Measurements from ENCODE around the gene DTX4.

The DTX4 gene

GRCh38 chr11:59184691-59185339 is 12.9 kb downstream of the DTX4 start:
- H3K4me3 ChIP-seq (ENCODE audit: low read length) = no peak overlapping the region
- H3K4me1 ChIP-seq (ENCODE audit: control insufficient read depth, insufficient read depth, low read length) = peaks cover 65% of the 10 kb centered on the region
- H3K36me3 ChIP-seq (ENCODE audit: control insufficient read depth, insufficient read depth, low read length, severe bottlenecking) = peaks cover 19% of the 10 kb centered on the region

GRCh38 chr11:59185386-59185945 is 13.5 kb downstream of the DTX4 start:
- Histone ChIP-seq H3K9me3 (ENCODE audit: control insufficient read depth, low read length) (no peaks in the 10 kb centered on the region), H3K27me3 (replicated peaks; ENCODE audit: control insufficient read depth, insufficient read depth, low read length) (no peaks in the 10 kb centered on the region), H3K4me3 (ENCODE audit: low read length) (peak overlapping the region; percentile 12), H3K9ac (ENCODE audit: low read length) (peak overlapping the region; percentile 52), H3K4me1 (ENCODE audit: control insufficient read depth, insufficient read depth, low read length) (peaks cover 71% of the 10 kb centered on the region), H3K36me3 (ENCODE audit: control insufficient read depth, insufficient read depth, low read length, severe bottlenecking) (peaks cover 22% of the 10 kb centered on the region)
- DNase-seq (ENCODE audit: low read depth) = peak; percentile 57

More at GRCh38 chr11:59184691-59185339, 12.9 kb downstream of the DTX4 start:
- no peak for DNase-seq (ENCODE audit: low read depth)
- Histone ChIP-seq H3K9me3 (ENCODE audit: control insufficient read depth, low read length) (no peaks in the 10 kb centered on the region), H3K27me3 (replicated peaks; ENCODE audit: control insufficient read depth, insufficient read depth, low read length) (no peaks in the 10 kb centered on the region), H3K9ac (ENCODE audit: low read length) (no peak overlapping the region)

GRCh38 chr11:59186130-59186594 is 14.2 kb downstream of the DTX4 start:
- H3K36me3 ChIP-seq (ENCODE audit: control insufficient read depth, insufficient read depth, low read length, severe bottlenecking) = peaks cover 29% of the 10 kb centered on the region
- peaks cover 72% of the 10 kb centered on the region for H3K4me1 ChIP-seq (ENCODE audit: control insufficient read depth, insufficient read depth, low read length)
- H3K27me3 ChIP-seq (replicated peaks; ENCODE audit: control insufficient read depth, insufficient read depth, low read length) = no peaks in the 10 kb centered on the region
- no peaks in the 10 kb centered on the region for H3K9me3 ChIP-seq (ENCODE audit: control insufficient read depth, low read length)
- peak; percentile 26 for DNase-seq (ENCODE audit: low read depth)
- H3K9ac ChIP-seq (ENCODE audit: low read length) = peak overlapping the region; percentile 52
- peak overlapping the region; percentile 12 for H3K4me3 ChIP-seq (ENCODE audit: low read length)

GRCh38 chr11:59187035-59187434 is 15.1 kb downstream of the DTX4 start:
- H3K4me3 ChIP-seq (ENCODE audit: low read length) = no peak overlapping the region
- no peaks in the 10 kb centered on the region for H3K27me3 ChIP-seq (replicated peaks; ENCODE audit: control insufficient read depth, insufficient read depth, low read length)
- peak overlapping the region; percentile 1 for H3K9ac ChIP-seq (ENCODE audit: low read length)
- DNase-seq (ENCODE audit: low read depth) = no peak
- peaks cover 32% of the 10 kb centered on the region for H3K36me3 ChIP-seq (ENCODE audit: control insufficient read depth, insufficient read depth, low read length, severe bottlenecking)
- no peaks in the 10 kb centered on the region for H3K9me3 ChIP-seq (ENCODE audit: control insufficient read depth, low read length)
- peaks cover 72% of the 10 kb centered on the region for H3K4me1 ChIP-seq (ENCODE audit: control insufficient read depth, insufficient read depth, low read length)

GRCh38 chr11:59187587-59187986 is 15.7 kb downstream of the DTX4 start:
- H3K9ac ChIP-seq (ENCODE audit: low read length) = peak overlapping the region; percentile 1
- no peak overlapping the region for H3K4me3 ChIP-seq (ENCODE audit: low read length)
- H3K27me3 ChIP-seq (replicated peaks; ENCODE audit: control insufficient read depth, insufficient read depth, low read length) = no peaks in the 10 kb centered on the region
- peaks cover 32% of the 10 kb centered on the region for H3K36me3 ChIP-seq (ENCODE audit: control insufficient read depth, insufficient read depth, low read length, severe bottlenecking)
- DNase-seq (ENCODE audit: low read depth) = peak; percentile 75
- H3K4me1 ChIP-seq (ENCODE audit: control insufficient read depth, insufficient read depth, low read length) = peaks cover 72% of the 10 kb centered on the region
- H3K9me3 ChIP-seq (ENCODE audit: control insufficient read depth, low read length) = no peaks in the 10 kb centered on the region

GRCh38 chr11:59188954-59189353 is 17.0 kb downstream of the DTX4 start:
- Histone ChIP-seq H3K4me1 (ENCODE audit: control insufficient read depth, insufficient read depth, low read length) (peaks cover 66% of the 10 kb centered on the region), H3K36me3 (ENCODE audit: control insufficient read depth, insufficient read depth, low read length, severe bottlenecking) (peaks cover 38% of the 10 kb centered on the region), H3K9ac (ENCODE audit: low read length) (peak overlapping the region; percentile 26), H3K4me3 (ENCODE audit: low read length) (no peak overlapping the region), H3K27me3 (replicated peaks; ENCODE audit: control insufficient read depth, insufficient read depth, low read length) (no peaks in the 10 kb centered on the region), H3K9me3 (ENCODE audit: control insufficient read depth, low read length) (no peaks in the 10 kb centered on the region)
- no peak for DNase-seq (ENCODE audit: low read depth)

GRCh38 chr11:59189986-59190385 is 18.1 kb downstream of the DTX4 start:
- peak overlapping the region; percentile 64 for H3K9ac ChIP-seq (ENCODE audit: low read length)
- no peaks in the 10 kb centered on the region for H3K9me3 ChIP-seq (ENCODE audit: control insufficient read depth, low read length)
- H3K27me3 ChIP-seq (replicated peaks; ENCODE audit: control insufficient read depth, insufficient read depth, low read length) = no peaks in the 10 kb centered on the region
- DNase-seq (ENCODE audit: low read depth) = no peak
- no peak overlapping the region for H3K4me3 ChIP-seq (ENCODE audit: low read length)
- peaks cover 49% of the 10 kb centered on the region for H3K36me3 ChIP-seq (ENCODE audit: control insufficient read depth, insufficient read depth, low read length, severe bottlenecking)
- H3K4me1 ChIP-seq (ENCODE audit: control insufficient read depth, insufficient read depth, low read length) = peaks cover 56% of the 10 kb centered on the region

- Histone ChIP-seq H3K36me3 (ENCODE audit: control insufficient read depth, insufficient read depth, low read length, severe bottlenecking) (peaks cover 60% of the 10 kb centered on the region), H3K27me3 (replicated peaks; ENCODE audit: control insufficient read depth, insufficient read depth, low read length) (no peaks in the 10 kb centered on the region)
- no peak for DNase-seq (ENCODE audit: low read depth)
These were observed 19.2 kb downstream of the DTX4 start for GRCh38 chr11:59191095-59191494.

GRCh38 chr11:59191890-59192289 is 20.0 kb downstream of the DTX4 start:
- Histone ChIP-seq H3K4me1 (ENCODE audit: control insufficient read depth, insufficient read depth, low read length) (peaks cover 37% of the 10 kb centered on the region), H3K4me3 (ENCODE audit: low read length) (no peak overlapping the region), H3K9ac (ENCODE audit: low read length) (no peak overlapping the region), H3K36me3 (ENCODE audit: control insufficient read depth, insufficient read depth, low read length, severe bottlenecking) (peaks cover 68% of the 10 kb centered on the region), H3K9me3 (ENCODE audit: control insufficient read depth, low read length) (no peaks in the 10 kb centered on the region), H3K27me3 (replicated peaks; ENCODE audit: control insufficient read depth, insufficient read depth, low read length) (no peaks in the 10 kb centered on the region)
- no peak for DNase-seq (ENCODE audit: low read depth)

More at GRCh38 chr11:59191095-59191494, 19.2 kb downstream of the DTX4 start:
- no peak overlapping the region for H3K4me3 ChIP-seq (ENCODE audit: low read length)
- peaks cover 45% of the 10 kb centered on the region for H3K4me1 ChIP-seq (ENCODE audit: control insufficient read depth, insufficient read depth, low read length)
- no peaks in the 10 kb centered on the region for H3K9me3 ChIP-seq (ENCODE audit: control insufficient read depth, low read length)
- H3K9ac ChIP-seq (ENCODE audit: low read length) = no peak overlapping the region

GRCh38 chr11:59192446-59193020 is 20.6 kb downstream of the DTX4 start:
- no peak overlapping the region for H3K4me3 ChIP-seq (ENCODE audit: low read length)
- H3K9ac ChIP-seq (ENCODE audit: low read length) = no peak overlapping the region
- no peaks in the 10 kb centered on the region for H3K27me3 ChIP-seq (replicated peaks; ENCODE audit: control insufficient read depth, insufficient read depth, low read length)
- no peaks in the 10 kb centered on the region for H3K9me3 ChIP-seq (ENCODE audit: control insufficient read depth, low read length)
- DNase-seq (ENCODE audit: low read depth) = no peak
- peaks cover 32% of the 10 kb centered on the region for H3K4me1 ChIP-seq (ENCODE audit: control insufficient read depth, insufficient read depth, low read length)
- peaks cover 69% of the 10 kb centered on the region for H3K36me3 ChIP-seq (ENCODE audit: control insufficient read depth, insufficient read depth, low read length, severe bottlenecking)

- peaks cover 69% of the 10 kb centered on the region for H3K36me3 ChIP-seq (ENCODE audit: control insufficient read depth, insufficient read depth, low read length, severe bottlenecking)
These were observed 21.7 kb downstream of the DTX4 start for GRCh38 chr11:59193587-59194130.

More at GRCh38 chr11:59193587-59194130, 21.7 kb downstream of the DTX4 start:
- Histone ChIP-seq H3K9ac (ENCODE audit: low read length) (no peak overlapping the region), H3K9me3 (ENCODE audit: control insufficient read depth, low read length) (no peaks in the 10 kb centered on the region), H3K27me3 (replicated peaks; ENCODE audit: control insufficient read depth, insufficient read depth, low read length) (no peaks in the 10 kb centered on the region), H3K4me3 (ENCODE audit: low read length) (no peak overlapping the region), H3K4me1 (ENCODE audit: control insufficient read depth, insufficient read depth, low read length) (peaks cover 32% of the 10 kb centered on the region)
- no peak for DNase-seq (ENCODE audit: low read depth)
